Measurements from ENCODE around the gene ZNF136.

Gene ZNF136

DNA sequence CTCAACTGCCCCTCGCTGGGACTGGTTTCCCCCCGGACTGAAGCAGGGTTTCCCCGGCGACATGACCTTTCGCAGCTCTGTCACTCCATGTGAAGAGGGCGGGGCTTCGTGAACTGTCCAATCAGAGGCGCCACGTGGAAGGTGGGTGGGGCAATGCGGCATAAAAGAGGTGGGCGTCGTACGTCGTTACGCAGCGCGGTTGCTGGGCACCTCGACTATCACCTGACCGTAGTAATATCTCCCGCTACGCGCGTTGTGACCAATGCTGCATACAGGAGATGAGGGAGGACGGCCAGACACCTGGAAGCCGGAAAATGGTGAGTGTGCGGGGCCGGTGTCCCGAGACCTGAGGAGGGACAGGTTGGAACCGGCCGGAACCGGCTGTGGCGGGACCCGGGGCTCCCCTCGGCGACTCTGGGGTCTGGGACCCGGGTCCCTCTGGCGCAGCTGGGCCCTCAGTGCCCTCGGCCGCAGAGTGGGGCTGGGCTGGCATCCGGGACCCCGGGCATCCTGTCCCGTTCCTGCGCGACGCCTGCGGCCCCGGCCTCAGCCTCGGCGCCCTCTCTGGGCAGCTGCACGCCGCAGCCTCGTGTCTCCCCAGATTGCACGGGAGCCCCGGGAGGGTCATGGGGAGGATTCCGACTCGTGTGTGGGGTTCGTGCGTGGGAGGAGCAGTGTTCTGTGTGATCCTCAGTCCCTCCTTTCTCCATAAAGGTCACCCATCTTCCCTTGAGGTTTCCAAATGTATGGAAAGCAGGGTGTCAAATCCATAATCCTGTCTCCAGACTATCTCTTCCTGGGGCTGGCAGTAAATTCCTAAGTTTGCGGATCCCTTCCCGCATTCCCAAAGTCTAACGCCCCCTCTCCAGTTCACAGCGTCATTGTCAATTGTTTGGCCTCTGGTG lies 32.2 kb downstream of the ZNF136 start:
- peak; percentile 35 for DNase-seq (ENCODE audit: low read depth)

DNA sequence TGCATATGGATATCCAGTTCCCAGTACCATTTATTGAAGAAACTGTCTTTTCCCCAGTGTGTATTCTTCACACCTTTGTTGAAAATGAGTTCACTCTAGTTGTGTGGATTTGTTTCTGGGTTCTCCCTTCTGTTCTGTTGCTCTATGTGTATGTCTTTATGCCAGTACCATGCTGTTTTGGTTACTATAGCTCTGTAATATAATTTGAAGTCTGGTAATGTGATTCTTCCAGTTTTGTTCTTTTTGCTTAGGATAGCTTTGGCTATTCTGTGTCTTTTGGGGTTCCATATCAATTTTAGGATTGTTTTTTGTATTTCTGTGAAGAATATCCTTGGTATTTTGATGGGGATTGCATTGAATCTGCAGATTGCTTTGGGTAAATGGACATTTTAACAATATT lies 35.2 kb downstream of the ZNF136 start:
- no peak for DNase-seq (ENCODE audit: low read depth)

DNA sequence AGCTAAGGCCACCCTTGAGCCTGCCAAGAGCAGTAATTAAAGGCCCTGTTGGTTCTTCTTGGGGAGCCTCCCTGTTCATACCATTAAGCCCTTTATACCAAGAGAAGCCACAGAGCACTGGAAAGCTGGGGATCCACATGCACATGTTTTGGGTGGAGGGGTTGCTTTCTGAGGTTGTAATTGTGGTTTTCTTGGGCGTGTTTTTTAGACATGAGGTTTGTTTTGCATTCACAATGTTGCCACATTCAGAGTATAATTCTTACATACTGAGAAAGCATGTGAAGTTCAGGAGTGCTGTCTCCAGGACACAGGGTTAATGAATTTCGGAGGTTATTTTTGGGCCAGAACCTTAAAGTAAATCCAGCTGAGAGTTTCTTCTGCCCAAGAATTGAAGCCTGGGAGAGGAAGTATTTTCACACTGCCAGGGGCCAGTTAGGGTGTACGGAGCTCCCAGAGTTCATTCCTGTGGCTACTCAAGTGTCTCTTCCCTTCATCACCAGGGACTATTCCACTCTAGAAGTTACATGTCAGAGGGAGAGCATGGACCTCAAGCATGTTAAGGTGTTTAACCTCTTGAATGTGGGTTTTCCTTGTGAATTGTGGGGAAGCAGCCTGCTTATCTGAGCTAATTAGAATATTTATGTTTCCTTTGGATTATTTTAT lies 37.0 kb downstream of the ZNF136 start:
- no peak for DNase-seq (ENCODE audit: low read depth)

DNA sequence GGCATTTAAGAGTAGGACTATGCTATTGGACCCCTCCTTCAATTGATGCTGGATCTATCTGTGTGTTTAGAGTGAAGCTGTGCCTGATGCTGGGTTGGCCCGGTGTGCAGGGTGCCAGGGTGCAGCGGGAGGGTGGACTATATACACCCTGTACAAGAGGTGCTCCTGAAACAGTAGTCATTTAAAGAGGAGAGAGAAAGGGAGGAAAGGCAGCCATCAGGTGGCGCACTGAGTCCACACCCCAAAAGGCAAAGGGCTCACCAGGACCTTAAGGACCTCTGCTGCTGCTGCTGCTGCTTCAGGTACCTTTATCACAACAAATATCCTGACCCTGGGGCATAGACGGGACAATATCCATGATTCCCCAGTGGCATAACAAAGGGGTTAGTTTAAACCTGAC lies 39.4 kb downstream of the ZNF136 start:
- DNase-seq (ENCODE audit: low read depth) = peak; percentile 20

DNA sequence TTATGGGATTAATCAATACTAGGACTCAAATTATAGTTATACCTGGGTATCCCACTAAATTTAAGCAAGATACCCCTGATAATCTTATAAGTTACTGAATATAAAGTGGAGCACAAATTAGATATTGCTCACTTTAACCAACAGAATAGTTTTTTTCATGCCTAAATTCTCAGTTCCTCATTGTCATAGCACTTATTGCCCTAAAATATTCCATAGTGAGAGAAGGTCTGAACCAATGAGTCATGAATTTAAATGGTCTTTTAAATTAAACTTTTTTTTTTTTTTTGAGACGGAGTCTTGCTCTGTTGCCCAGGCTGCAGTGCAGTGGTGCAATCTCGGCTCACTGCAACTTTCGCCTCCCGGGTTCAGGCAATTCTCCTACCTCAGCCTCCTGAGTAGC lies 42.4 kb downstream of the ZNF136 start:
- DNase-seq (ENCODE audit: low read depth) = no peak

DNA sequence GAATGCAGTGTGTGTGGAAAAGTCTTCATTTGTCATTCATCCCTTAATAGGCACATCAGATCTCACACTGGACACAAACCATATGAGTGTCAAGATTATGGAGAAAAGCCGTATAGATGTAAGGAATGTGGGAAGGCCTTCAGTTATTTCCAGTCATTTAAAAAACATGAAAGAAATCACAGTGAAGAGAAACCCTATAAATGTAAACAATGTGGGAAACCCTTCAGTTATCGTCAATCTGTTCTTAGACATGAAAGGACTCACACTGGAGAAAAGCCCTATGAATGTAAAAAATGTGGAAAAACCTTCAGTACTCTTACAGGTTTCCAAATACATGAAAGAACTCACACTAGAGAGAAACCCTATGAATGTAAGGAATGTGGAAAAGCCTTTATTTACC lies 45.3 kb downstream of the ZNF136 start:
- DNase-seq (ENCODE audit: low read depth) = no peak

DNA sequence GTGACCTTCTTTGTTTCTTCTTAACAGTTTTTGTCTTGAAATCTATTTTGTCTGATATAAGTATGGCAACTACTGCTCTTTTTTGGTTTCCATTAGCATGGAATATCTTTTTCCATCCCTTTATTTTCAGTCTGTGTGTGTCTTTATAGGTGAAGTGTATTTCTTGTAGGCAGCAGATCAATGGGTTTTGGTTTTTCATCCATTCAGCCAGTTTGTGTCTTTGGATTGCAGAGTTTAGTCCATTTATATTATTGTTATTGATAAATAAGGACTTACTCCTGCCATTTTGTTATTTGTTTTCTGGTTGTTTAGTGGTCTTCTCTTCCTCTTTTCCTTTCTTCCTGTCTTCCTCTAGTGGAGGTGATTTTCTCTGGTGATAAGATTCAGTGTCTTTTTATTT lies 54.4 kb downstream of the ZNF136 start:
- no peak for DNase-seq (ENCODE audit: low read depth)

DNA sequence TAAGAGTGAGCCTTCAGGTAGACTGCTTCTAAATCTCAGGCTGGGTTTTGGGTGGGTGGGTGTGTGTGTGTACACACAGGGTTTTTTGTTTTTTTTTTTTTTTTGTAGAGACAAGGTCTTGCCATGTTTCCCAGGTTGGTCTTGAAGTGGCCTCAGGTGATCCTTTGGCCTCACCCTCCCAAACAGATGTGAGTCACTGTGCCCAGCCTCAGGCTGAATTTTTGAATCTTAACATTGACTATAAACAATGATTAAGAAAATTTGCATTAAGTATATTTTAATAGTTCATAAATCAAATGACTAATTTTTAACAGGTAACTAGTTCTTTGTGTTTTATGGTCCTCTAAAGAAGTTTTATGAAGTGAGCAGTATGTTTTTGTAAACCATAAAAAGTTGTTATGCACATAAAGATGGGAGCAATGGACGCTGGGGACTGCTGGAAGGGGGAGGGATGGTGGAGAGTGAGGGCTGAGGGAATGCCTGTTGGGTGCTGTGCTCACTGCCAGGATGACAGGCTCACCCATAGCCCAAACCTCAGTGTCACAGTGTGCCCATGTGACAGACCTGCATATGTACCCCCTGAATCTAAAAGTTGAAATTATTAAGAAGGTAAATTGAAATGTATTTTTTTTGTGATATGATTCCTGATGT lies 60.2 kb downstream of the ZNF136 start:
- no peak for DNase-seq (ENCODE audit: low read depth)

DNA sequence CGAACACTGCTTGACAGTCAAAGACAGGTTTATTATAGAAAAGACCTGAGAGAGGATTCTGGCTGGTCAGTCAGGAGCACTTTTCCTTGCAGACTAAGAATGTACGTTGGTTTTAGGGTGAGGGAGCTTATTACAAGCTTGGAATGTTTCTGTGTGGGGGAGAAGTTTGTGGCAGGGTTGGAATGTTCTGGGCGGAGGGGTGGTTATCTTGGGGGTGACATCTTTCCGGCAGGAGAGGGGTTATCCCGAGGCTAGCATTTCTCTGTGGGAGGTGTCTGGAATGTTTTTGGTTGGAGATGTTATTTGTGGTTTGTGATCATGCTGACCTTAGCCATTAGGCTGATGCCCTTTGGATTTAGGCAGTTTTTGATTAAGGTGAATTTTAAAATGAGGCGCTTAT lies 61.8 kb downstream of the ZNF136 start:
- DNase-seq (ENCODE audit: low read depth) = no peak

DNA sequence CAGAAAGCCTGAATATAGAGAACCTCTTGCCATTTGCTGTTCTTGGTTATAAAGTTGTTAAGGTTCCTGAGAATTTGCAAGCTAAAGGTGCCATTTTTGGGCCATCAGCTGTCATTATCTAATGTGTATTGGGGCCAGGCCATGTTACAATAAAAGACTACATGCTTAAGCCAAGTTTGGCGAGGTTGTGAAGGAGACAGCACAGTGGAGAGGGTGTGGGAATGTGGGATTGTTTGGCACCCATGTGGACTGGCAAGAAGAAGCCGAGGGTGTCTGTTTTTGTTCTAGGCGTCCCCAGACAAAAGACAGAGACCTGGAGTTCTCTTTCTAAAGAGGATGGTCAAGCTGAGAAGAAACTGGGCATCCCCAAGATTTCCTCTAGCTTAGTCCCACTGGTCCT lies 67.1 kb downstream of the ZNF136 start:
- no peak for DNase-seq (ENCODE audit: low read depth)

DNA sequence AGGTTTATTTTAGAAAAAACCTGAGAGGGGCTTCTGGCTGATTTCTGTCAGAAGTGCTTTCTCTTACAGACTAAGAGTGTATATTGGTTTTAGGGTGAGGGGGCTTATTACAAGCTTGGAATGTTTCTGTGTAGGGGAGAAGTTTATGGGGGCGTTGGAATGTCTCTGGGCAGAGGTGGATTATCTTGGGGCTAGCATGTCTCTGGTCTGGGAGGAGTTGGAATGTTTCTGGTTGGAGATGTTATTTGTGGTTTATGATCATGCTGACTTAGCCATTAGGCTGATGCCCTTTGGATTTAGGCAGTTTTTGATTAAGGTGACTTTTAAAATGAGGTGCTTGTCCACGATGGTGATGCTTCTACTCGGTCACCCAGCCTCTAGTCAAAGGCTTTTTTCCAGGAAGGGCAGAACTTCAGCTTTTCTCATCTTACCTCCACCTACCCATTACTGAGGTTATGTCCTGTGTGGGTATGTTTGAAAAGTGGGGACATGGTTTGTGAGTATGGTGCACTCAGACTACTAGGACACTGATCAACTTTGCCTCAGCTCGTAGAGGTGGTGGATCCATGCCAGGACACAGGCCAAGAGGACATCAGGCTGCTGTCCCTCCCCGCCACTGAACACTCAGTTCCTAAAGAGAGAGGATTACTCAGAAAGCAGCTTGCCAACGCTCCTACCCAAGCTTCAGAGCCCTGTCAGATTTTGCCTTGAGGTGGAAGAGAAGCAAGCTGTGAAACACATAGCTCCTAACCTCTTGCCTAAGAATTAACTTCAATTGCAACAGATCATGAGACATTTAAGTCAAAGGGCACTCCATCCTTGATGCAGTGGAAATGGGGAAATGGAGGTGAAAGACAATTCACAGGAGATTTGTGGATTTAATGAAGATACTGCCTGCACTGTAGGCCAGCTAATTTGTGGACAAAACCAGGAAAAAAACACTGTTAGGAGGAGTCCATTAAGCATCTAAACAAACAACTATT lies 68.1 kb downstream of the ZNF136 start:
- DNase-seq (ENCODE audit: low read depth) = no peak

DNA sequence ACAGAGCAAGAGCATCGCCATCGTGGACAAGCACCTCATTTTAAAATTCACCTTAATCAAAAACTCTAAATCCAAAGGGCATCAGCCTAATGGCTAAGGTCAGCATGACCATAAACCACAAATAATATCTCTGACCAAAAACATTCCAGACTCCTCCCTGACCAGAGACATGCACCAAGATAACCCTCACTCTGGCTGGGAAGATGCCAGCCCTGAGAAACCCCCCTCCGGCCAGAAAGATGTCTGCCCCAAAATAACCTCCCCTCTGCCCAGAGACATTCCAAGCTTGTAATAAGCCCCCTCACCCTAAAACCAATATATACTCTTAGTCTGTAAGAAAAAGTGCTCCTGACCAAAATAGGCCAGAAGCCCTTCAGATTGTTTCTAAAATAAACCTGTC lies 70.1 kb downstream of the ZNF136 start:
- DNase-seq (ENCODE audit: low read depth) = no peak

DNA sequence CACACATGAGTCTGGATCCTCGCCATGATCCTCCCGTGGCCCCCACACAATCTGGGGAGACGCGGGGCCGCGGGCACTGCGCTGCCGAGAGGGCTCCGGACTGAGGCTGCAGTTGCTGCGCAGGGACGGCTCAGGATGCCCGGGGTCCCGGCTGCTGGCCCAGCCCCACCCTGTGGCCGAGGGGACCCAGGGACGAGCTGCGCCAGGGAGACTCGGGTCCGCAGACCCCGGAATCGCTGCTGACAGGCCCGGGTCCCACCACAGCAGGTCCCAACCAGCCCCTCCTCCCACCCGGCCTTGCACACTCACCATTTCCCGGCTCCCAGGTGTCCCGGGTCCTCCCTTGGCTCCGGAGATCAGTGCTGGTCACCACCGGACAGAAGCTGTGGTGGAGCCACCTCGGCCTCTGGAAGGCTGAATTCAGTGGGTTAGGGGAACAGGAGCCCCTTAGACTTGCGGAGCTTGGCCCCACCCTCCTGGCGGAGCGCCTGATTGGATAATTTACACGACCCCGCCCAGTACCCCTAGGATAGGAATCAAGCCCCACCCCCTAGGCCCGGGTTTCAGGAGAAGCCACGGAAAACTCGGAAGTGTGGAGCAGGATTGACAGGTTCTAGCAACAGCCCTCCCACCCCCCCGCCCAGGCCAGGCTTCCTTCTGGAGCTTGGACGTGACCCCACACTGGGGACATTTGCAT lies 74.4 kb downstream of the ZNF136 start:
- DNase-seq (ENCODE audit: low read depth) = no peak

All from activated T-helper 9 cell treated with anti-CD3 and anti-CD28 coated beads, Interleukin-2, amount 50 U/mL, for 16 hours (primary cell).